Thyroid gland (tissue), 4 donors: ENCODE data around the gene UPK3B. TPM values are rescaled to one million over a fixed set of nuclear protein-coding genes. Genes with fewer than 3 reads are reported as not detected.
"Not testable (repeated sequence)": the region's sequence is repeated elsewhere in the genome, so short reads cannot be mapped to it uniquely, and the experiment has no call there.

Experiments used
- DNase-seq, 2 donors: peaks; one replicate each; pipeline ENCODE4 v3.0.0-alpha.2; 2019
- H3K27ac ChIP-seq, 3 donors: fragments of 200-600 bp; sonication (generic); 1 replicate in 2 of 3; 2 replicates in 1 of 3; pipeline ENCODE4 v1.5.1; 2016 to 2019; ENCODE audit warnings: mild to moderate bottlenecking in 1 of 3, moderate library complexity in 1 of 3
- H3K27me3 ChIP-seq: fragments of 200-600 bp; sonication (generic); one replicate; pipeline ENCODE4 v1.5.1; 2019
- H3K36me3 ChIP-seq, 2 donors: fragments of 200-600 bp; sonication (generic); one replicate each; pipeline ENCODE4 v1.5.1; 2016 to 2019
- H3K4me1 ChIP-seq, 2 donors: fragments of 200-600 bp; sonication (generic); one replicate each; pipeline ENCODE4 v1.5.1; 2017 to 2019
- H3K4me3 ChIP-seq, 3 donors: fragments of 200-600 bp; sonication (generic); replicated peaks in 1 of 3; 1 replicate in 2 of 3; 2 replicates in 1 of 3; pipeline ENCODE4 v1.5.1; 2016; ENCODE audit warnings: mild to moderate bottlenecking in 1 of 3
- H3K9me3 ChIP-seq: fragments of 200-600 bp; sonication (generic); one replicate; pipeline ENCODE4 v1.5.1; 2017
- POLR2A ChIP-seq, 2 donors: fragments of 450-650 bp; IDR thresholded peaks; one replicate each; pipeline ENCODE4 v1.6.1; 2017; ENCODE audit warnings: antibody characterized with exemption in 2 of 2, mild to moderate bottlenecking in 2 of 2, moderate library complexity in 1 of 2
- WGBS, 2 donors: methylation state at CpG; one replicate each; pipeline ENCODE4 v1.1.5; 2017; 5-methylcytosine and 5-hydroxymethylcytosine counted together
- intact Hi-C: fragments of 100-400 bp; cut with DNase I; formaldehyde crosslinking; loops from one replicate; pipeline ENCODE4 v1.15.1; 2023
- small RNA-seq: library from RNA; depleted of rRNA; stranded (forward); fragments of <200 nt; gene quantifications from one replicate; pipeline ENCODE3, GENCODE V24; 2016
- total RNA-seq, 4 donors: library from RNA; depleted of rRNA; stranded (reverse); fragments of >200 nt; gene quantifications; one replicate each; pipeline ENCODE4 v1.2.3, GENCODE V29; 2016
- TF ChIP-seq, protein P1 (sequence below), 6 experiments: fragments of 200-600 bp in 3 of 6; fragments of 450-650 bp in 3 of 6; sonication (generic) in 3 of 6; IDR thresholded peaks; one replicate each; pipeline ENCODE4 v1.5.1; 2016 to 2019; ENCODE audit warnings: antibody characterized with exemption in 6 of 6, mild to moderate bottlenecking in 2 of 6, inconsistent platforms in 1 of 6, moderate library complexity in 1 of 6

The UPK3B gene
- total RNA-seq, 4 donors from 2014 or later: 1.0 to 10.8 (median 1.3) TPM

DNA sequence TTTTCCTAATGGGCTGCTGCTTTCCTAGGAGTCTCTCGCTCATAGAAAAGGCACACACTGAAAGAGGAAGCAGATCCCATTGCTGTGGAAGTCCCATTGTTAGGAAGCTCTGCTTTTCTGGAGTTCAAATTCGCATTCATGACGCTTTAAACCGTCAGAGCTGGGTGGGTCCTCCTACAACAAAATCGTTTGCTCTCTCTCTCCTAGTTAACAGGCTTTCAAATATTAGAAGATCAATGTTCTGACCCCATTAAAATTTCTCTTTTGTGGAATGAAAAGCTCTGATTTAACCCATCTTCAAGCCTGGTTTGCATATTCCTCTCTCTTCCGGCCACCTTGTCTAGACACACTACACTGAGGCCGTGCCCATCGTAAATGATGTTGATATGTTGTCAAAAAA is 32.8 kb downstream of the UPK3B start, which contains the start of gene SPDYE16:
TSS of gene SPDYE16 (minus strand) at position 101 of the 400 bp plus-strand sequence. CDS start 1,838 bp downstream, outside the sequence.
- H3K4me3 ChIP-seq, H3K4me1 ChIP-seq, H3K27me3 ChIP-seq, intact Hi-C loops, DNase-seq, H3K9me3 ChIP-seq, H3K36me3 ChIP-seq, H3K27ac ChIP-seq: not testable (repeated sequence)
- WGBS, 2 donors: no CpG with 5 or more reads among the region's 8 CpGs

DNA sequence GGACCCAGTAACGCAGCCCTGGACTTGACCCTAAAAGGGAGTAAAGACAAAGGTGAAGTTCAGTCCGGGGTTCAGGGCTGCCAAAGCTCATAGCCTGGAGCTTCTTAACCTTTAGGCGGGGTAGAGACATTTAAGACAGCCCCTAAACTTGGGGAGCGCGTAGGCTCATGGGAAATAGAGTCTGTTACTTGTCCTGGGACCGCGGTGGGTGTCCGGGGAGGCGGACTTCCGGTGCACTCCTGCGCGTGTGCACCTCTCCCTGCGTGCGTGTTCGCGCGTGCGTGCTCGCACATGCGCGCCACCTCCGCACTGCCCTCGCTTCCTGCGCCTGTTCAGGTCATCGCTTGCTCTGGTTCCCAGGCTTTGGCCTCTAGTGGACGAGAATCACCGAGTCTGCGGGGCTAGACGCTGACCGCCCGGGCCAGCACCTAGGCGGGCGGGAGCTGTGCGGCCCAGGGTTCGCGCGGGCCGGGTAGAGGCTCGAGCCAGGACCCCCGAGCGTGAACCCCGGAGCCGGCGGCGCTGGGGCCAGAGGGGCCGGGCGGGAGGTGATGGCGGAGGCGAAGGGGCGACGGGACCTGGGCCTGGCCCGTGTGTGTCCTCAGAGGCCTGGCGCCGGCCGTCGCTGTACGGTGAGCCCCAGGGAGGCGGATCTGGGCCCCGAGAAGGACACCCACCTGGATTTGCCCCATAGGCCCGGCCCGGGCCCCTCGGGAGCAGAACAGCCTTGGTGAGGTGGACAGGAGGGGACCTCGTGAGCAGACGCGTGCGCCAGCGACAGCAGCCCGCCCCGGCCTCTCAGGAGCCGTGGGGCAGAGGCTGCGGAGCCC is 38.9 kb downstream of the UPK3B start:
- peak in 1 of 2 donors; percentile 80 for TF ChIP-seq POLR2A (IDR thresholded peaks at IDR 0.05)
- TF ChIP-seq, protein P1, sequence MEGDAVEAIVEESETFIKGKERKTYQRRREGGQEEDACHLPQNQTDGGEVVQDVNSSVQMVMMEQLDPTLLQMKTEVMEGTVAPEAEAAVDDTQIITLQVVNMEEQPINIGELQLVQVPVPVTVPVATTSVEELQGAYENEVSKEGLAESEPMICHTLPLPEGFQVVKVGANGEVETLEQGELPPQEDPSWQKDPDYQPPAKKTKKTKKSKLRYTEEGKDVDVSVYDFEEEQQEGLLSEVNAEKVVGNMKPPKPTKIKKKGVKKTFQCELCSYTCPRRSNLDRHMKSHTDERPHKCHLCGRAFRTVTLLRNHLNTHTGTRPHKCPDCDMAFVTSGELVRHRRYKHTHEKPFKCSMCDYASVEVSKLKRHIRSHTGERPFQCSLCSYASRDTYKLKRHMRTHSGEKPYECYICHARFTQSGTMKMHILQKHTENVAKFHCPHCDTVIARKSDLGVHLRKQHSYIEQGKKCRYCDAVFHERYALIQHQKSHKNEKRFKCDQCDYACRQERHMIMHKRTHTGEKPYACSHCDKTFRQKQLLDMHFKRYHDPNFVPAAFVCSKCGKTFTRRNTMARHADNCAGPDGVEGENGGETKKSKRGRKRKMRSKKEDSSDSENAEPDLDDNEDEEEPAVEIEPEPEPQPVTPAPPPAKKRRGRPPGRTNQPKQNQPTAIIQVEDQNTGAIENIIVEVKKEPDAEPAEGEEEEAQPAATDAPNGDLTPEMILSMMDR (IDR thresholded peaks at IDR 0.05): peak in 1 of 6 experiments; percentile 6
- H3K4me1 ChIP-seq, H3K36me3 ChIP-seq, intact Hi-C loops, H3K9me3 ChIP-seq, H3K27me3 ChIP-seq: not testable (repeated sequence)
- Histone ChIP-seq H3K27ac (peak overlapping the region; percentile 84 to 90 (median 87)), H3K4me3 (peak overlapping the region; percentile 12 to 99 (median 87))
- WGBS, 2 donors: 0 to 1% methylated on average over 5 to 29 of the region's 71 CpGs
- DNase-seq: peak; percentile 92

DNA sequence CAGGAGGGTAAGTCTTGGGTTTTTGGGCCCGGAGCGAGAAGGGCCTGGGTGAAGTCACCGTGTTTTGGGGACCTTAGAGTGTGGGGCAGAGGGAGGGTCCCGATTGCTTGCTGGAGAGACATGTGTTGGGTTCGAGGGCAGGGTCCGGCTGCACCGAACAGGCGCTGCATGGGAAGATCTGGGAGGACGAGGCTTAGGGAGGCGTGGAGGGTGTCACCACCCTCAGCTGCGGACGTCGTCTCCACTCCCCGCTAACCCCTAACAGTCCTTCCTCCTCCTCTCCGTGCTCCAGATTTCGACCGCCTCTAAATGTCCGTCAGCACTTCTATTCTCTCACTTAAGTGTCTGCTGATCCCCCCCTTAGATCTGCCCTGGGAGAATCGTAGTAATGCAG is 39.5 kb downstream of the UPK3B start:
- H3K27me3 ChIP-seq, intact Hi-C loops, H3K9me3 ChIP-seq, H3K4me1 ChIP-seq, H3K36me3 ChIP-seq: not testable (repeated sequence)
- WGBS, 2 donors: 0 to 1% methylated on average over 16 to 17 of the region's 19 CpGs
- peak; percentile 1 to 3 for DNase-seq
- H3K4me3 ChIP-seq: peak overlapping the region; percentile 12 to 99 (median 87)
- peak overlapping the region; percentile 84 to 90 (median 87) for H3K27ac ChIP-seq

DNA sequence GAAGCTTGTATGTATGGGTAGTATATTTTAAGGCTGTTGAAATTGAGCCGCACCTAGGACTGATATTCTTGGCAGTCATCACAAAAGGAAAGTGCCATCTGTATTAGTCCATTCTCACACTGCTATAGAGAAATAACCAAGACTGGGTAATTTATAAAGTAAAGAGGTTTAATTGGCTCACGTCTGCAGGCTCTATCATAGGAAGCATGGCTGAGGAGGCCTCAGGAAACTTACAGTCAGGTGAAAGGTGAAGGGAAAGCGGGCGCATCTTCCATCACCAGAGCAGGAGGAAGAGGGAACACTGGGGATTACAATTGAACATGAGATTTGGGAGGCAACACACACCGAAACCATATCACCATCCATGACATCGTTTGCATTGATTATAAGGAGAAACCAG is 41.6 kb downstream of the UPK3B start:
- H3K4me1 ChIP-seq, DNase-seq, H3K4me3 ChIP-seq, H3K36me3 ChIP-seq, H3K9me3 ChIP-seq, H3K27ac ChIP-seq, intact Hi-C loops, H3K27me3 ChIP-seq: not testable (repeated sequence)
- WGBS, 2 donors: 91 to 96% methylated on average over 6 of the region's 6 CpGs

DNA sequence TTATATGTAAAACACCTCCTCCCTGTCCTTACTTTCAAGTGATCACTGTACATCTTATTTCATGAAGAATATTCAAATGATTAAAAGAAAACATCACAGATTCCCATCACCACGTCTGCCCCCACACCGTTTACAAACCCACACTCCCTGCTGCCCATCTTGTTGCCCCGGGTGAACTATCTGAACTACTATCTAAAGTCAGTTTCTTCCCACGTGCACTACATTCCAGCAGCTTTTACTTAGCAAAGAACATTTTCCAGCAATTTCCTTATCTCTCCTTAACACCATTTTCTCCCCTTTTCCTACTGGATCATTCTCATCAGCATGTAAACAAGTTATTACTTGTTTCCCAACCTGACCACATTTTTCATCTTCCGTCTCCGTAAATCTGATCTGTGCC is 49.3 kb downstream of the UPK3B start:
- DNase-seq, H3K27ac ChIP-seq, intact Hi-C loops, H3K27me3 ChIP-seq, H3K36me3 ChIP-seq, H3K4me1 ChIP-seq, H3K9me3 ChIP-seq, H3K4me3 ChIP-seq: not testable (repeated sequence)
- WGBS, 2 donors: 72 to 73% methylated on average over 6 of the region's 6 CpGs

DNA sequence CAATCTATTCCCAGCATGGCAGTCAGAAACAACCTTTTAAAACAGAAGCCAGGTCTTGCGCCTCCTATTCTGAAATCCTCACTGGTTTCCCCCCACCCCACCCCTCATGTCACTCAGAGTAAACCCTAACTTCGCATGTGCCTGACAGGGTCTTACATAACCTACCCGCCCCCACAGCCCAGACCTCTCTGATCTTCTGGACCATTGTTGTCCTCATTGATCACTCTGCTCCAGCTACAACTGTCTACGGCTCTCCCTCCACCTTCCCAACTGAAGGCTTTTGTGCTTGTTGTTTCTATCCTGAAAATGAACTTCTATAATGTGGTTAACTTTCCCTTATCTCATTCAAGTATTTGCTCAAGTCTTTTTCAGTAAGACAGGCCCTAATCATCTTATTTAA is 49.8 kb downstream of the UPK3B start:
- H3K36me3 ChIP-seq, DNase-seq, H3K4me3 ChIP-seq, H3K27me3 ChIP-seq, intact Hi-C loops, H3K4me1 ChIP-seq, H3K9me3 ChIP-seq, H3K27ac ChIP-seq: not testable (repeated sequence)
- 86 to 91% methylated on average over 3 to 4 of the region's 4 CpGs for WGBS, 2 donors

DNA sequence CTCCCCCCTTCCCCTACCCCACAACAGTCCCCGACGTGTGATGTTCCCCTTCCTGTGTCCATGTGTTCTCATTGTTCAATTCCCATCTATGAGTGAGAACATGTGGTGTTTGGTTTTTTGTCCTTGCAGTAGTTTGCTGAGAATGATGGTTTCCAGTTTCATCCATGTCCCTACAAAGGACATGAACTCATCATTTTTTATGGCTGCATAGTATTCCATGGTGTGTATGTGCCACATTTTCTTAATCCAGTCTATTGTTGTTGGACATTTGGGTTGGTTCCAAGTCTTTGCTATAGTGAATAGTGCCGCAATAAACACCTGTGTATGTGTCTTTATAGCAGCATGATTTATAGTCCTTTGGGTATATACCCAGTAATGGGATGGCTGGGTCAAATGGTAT is 51.0 kb downstream of the UPK3B start:
- H3K9me3 ChIP-seq, H3K36me3 ChIP-seq, H3K27ac ChIP-seq, intact Hi-C loops, H3K4me1 ChIP-seq, H3K27me3 ChIP-seq, H3K4me3 ChIP-seq, DNase-seq: not testable (repeated sequence)
- WGBS, 2 donors: 96 to 100% methylated on average over 3 of the region's 3 CpGs

DNA sequence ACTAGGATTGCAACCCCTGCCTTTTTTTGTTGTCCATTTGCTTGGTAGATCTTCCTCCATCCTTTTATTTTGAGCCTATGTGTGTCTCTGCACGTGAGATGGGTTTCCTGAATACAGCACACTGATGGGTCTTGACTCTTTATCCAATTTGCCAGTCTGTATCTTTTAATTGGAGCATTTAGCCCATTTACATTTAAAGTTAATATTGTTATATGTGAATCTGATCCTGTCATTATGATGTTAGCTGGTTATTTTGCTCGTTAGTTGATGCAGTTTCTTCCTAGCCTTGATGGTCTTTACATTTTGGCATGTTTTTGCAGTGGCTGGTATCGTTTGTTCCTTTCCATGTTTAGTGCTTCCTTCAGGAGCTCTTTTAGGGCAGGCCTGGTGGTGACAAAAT is 54.6 kb downstream of the UPK3B start:
- 91 to 96% methylated on average over 3 of the region's 3 CpGs for WGBS, 2 donors
- H3K4me1 ChIP-seq, H3K27ac ChIP-seq, H3K27me3 ChIP-seq, intact Hi-C loops, H3K36me3 ChIP-seq, H3K9me3 ChIP-seq, DNase-seq, H3K4me3 ChIP-seq: not testable (repeated sequence)

Small RNAs within 50 kb of the gene (small RNA-seq; reads per million reads assigned to genes)
- gene RF00019: not detected

Other genes starting within 250 kb of the UPK3B start
- 100 to 1,000 TPM; 388 to 879 (median 551) TPM for gene HSPB1, start 207.9 kb upstream of the UPK3B start, total RNA-seq
- 10 to 100 TPM; 37.4 to 43.4 (median 41.4) TPM for gene YWHAG, start 151.6 kb upstream of the UPK3B start, total RNA-seq
- gene SSC4D, start 100.9 kb upstream of the UPK3B start, total RNA-seq: 10 to 100 TPM in 3 of 4 donors, 1 to 10 TPM in 1; 3.6 to 14.0 (median 13.4) TPM
- gene ZP3, start 85.6 kb upstream of the UPK3B start, total RNA-seq: 1 to 10 TPM in 1 of 4 donors, under 1 TPM in 2, not detected in 1; 0.39 to 1.0 (median 0.94) TPM
- gene DTX2, start 48.8 kb upstream of the UPK3B start, total RNA-seq: 10 to 100 TPM; 20.4 to 32.5 (median 25.2) TPM
- under 1 TPM in 2 of 4 donors, not detected in 2; 0.29 to 0.33 TPM for gene SPDYE16, start 32.7 kb downstream of the UPK3B start, total RNA-seq
- 1 to 10 TPM; 2.7 to 5.3 (median 4.4) TPM for gene POMZP3, start 116.7 kb downstream of the UPK3B start, total RNA-seq